GM10266 (cell line): Measurements from ENCODE around the gene CTDP1.

Experiments used
- DNase-seq: peaks from one replicate; pipeline ENCODE4 v3.0.0; 2012; ENCODE audit errors: extremely low spot score
- CTCF ChIP-seq: IDR thresholded peaks from 2 replicates; pipeline ENCODE4 v1.5.1; 2012; ENCODE audit warnings: mild to moderate bottlenecking, low read depth; ENCODE audit not compliant: control insufficient read depth, insufficient read depth; ENCODE audit errors: missing control alignments

The CTDP1 gene

GRCh38 chr18:79735071-79735980 is 55.7 kb downstream of the CTDP1 start:
- DNase-seq = no peak
- no peak for TF ChIP-seq CTCF

DNA sequence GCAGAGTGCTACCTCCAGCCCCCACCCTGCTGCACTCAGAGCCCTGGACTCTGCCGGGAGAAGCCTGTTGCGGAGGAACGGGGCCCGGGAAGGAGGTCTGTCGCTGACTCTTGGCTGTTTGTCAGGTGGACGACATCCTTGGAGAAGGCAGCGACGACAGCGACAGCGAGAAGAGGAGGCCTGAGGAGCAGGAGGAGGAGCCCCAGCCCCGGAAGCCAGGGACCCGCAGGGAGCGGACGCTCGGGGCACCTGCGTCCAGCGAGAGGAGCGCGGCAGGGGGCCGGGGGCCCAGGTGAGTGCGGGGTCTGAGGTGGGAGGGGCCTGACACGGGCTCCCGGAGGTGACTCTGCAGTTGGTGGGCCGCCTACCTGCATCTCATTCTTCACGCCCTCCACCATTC is 56.6 kb downstream of the CTDP1 start:
- DNase-seq = no peak
- TF ChIP-seq CTCF = no peak

GRCh38 chr18:79736846-79737245 is 57.2 kb downstream of the CTDP1 start:
- DNase-seq = no peak
- TF ChIP-seq CTCF = no peak

GRCh38 chr18:79737426-79737825 is 57.8 kb downstream of the CTDP1 start:
- TF ChIP-seq CTCF = no peak
- DNase-seq = no peak

GRCh38 chr18:79738041-79738461 is 58.4 kb downstream of the CTDP1 start:
- no peak for DNase-seq
- no peak for TF ChIP-seq CTCF

DNA sequence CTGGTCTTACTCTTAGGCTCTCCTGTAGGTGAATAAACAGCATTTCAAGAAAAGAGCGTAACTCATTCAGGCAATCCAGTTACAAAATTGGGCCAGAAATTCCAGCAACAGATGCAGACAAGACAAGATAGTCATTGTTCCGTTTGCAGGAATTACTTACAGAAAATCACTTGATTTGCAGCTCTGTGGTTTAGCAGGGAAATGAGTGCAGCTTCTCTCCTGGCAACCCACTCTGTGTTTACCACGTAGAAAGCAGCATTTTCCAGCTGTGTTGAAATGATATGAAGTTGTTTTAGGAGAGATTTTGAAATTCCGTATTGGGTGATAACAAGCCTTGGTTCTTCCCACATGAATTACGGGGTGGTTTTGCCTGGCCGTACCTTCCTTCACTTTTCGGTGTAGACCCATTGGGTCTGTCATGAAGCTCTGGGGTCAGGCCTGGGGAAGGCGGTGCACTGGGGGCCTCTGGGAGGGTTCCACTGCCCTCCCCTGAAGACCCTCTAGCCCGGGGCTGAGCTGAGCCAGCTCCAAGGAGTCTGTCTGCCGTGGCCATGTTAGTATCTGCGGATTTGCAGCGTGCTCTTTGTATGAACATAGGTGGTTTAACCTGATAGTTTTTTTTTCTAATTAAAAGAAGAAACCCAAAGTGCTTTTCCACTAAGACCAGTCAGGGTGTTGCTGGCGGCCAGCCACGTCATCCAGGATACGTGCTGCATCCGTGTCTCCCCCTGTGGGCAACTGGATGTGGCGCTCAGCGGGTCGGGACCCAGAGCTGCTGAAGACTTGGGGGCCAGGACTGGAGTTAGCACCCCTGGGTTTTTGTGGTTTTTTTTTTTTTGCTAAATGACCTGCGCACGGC is 59.2 kb downstream of the CTDP1 start:
- TF ChIP-seq CTCF = no peak
- no peak for DNase-seq
